NT2/D1 (cell line): ENCODE measurements around the gene PLTP.

ENCODE experiments used
- SUZ12 ChIP-seq: IDR thresholded peaks from 2 replicates; pipeline ENCODE4 v1.6.1; 2011; ENCODE audit not compliant: insufficient read length, insufficient read depth; ENCODE audit errors: extremely low read depth
- YY1 ChIP-seq: IDR thresholded peaks from 2 replicates; pipeline ENCODE4 v1.6.1; 2011; ENCODE audit not compliant: insufficient read length, insufficient read depth
- ZNF274 ChIP-seq: IDR thresholded peaks from 2 replicates; pipeline ENCODE4 v1.6.1; 2011; ENCODE audit warnings: mild to moderate bottlenecking, low read depth, low read length

DNA sequence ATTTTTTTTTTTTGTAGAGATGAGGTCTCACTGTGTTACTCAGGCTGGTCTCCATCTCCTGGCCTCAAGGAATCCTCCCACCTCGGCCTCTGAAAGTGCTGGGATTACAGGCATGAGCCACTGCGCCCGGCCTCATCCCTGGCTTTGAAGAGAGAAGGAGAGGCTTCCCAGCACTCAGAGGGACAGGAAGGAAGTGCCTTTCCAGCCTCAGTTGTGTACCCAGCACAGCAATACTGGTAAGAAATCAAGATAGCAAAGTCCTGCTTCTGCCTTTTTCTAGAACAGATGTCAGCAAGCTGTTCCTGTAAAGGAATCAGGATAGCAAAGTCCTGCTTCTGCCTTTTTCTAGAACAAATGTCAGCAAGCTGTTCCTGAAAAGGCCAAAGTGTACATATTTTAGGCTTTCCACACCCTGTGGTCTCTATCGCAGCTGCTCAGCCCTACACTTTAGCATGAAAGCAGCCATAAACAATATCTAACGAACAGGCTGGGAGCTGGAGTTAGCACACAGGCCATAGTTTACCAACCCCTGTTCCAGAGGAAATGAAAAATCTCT, 6.3 kb upstream of the PLTP start:
- TF ChIP-seq YY1: no peak
- no peak for TF ChIP-seq SUZ12
- no peak for TF ChIP-seq ZNF274
